Lower lobe of right lung (tissue), 2 donors: ENCODE measurements around the gene PPM1D. TPM values are rescaled to one million over a fixed set of nuclear protein-coding genes. Genes with fewer than 3 reads are reported as not detected.
"Not testable (repeated sequence)": the region's sequence is repeated elsewhere in the genome, so short reads cannot be mapped to it uniquely, and the experiment has no call there.

ENCODE experiments used
- ATAC-seq, 2 donors: fragments of 200-7000 bp; cut with Tn5 transposase; one replicate each; pipeline ENCODE4 v1.9.1; 2020 to 2022; ENCODE audit warnings: mild to moderate bottlenecking in 2 of 2, moderate library complexity in 2 of 2
- DNase-seq: peaks from one replicate; pipeline ENCODE4 v3.0.0-alpha.2; 2020
- H3K27ac ChIP-seq: fragments of 200-600 bp; one replicate; pipeline ENCODE4 v1.8.0; 2022
- H3K27me3 ChIP-seq: fragments of 200-600 bp; one replicate; pipeline ENCODE4 v1.8.0; 2022; ENCODE audit warnings: low read depth
- H3K36me3 ChIP-seq: fragments of 200-600 bp; one replicate; pipeline ENCODE4 v1.8.0; 2022; ENCODE audit warnings: mild to moderate bottlenecking
- H3K4me1 ChIP-seq: fragments of 200-600 bp; one replicate; pipeline ENCODE4 v1.8.0; 2022
- H3K4me3 ChIP-seq: fragments of 200-600 bp; one replicate; pipeline ENCODE4 v1.8.0; 2022; ENCODE audit warnings: mild to moderate bottlenecking
- H3K9me3 ChIP-seq: fragments of 200-600 bp; one replicate; pipeline ENCODE4 v1.8.0; 2022
- CTCF ChIP-seq: fragments of 200-600 bp; IDR thresholded peaks from one replicate; pipeline ENCODE4 v1.8.0; 2022; ENCODE audit warnings: antibody characterized with exemption, mild to moderate bottlenecking
- intact Hi-C: fragments of 100-400 bp; cut with DNase I; formaldehyde crosslinking; loops from one replicate; pipeline ENCODE4 v1.11.0; 2022
- total RNA-seq: library from RNA; stranded (reverse); fragmentation: NEBNext Ultra II Directional; extraction: Animal tissue kit (Norgen Biotek cat#: 25700); gene quantifications from one replicate; pipeline ENCODE4 v1.2.1, GENCODE V29; 2021
- donor health status: DM: no; HTN: yes; CAD: no; lungs with severe emphysema.

PPM1D gene
- total RNA-seq, 1 donor from 2014 or later: 21.3 TPM

DNA sequence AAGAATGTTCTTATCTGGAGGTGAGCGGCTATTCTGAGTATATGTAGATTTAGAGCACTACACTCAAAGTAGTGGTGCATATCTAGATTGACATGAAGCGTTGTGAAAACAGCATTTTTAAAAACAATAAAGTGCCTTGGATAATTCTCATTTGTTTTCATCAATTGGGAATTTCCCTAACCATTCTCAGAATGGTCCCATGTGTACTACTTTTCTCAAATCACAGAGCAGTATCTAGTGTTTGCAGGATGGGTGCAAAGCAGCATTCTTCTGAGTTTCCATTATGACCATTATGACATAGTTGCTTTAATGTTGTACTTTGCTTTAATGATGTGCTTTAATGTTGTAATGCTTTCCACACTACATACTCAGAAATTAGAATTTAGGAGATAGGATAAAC lies 61.5 kb downstream of the PPM1D start:
- TF ChIP-seq CTCF: no peak
- Histone ChIP-seq H3K4me1 (no peaks in the 10 kb centered on the region), H3K27ac (no peak overlapping the region), H3K9me3 (no peaks in the 10 kb centered on the region), H3K4me3 (no peak overlapping the region), H3K27me3 (no peaks in the 10 kb centered on the region), H3K36me3 (peaks cover 65% of the 10 kb centered on the region)
- intact Hi-C loops: no loop called here
- ATAC-seq: no peak
- no peak for DNase-seq

GRCh38 chr17:60664022-60664421 lies 64.0 kb downstream of the PPM1D start:
- Histone ChIP-seq H3K4me1 (no peaks in the 10 kb centered on the region), H3K4me3 (no peak overlapping the region), H3K36me3 (peaks cover 46% of the 10 kb centered on the region), H3K27ac (no peak overlapping the region), H3K27me3 (no peaks in the 10 kb centered on the region), H3K9me3 (no peaks in the 10 kb centered on the region)
- no peak for ATAC-seq
- intact Hi-C loops: no loop called here
- no peak for DNase-seq
- no peak for TF ChIP-seq CTCF

DNA sequence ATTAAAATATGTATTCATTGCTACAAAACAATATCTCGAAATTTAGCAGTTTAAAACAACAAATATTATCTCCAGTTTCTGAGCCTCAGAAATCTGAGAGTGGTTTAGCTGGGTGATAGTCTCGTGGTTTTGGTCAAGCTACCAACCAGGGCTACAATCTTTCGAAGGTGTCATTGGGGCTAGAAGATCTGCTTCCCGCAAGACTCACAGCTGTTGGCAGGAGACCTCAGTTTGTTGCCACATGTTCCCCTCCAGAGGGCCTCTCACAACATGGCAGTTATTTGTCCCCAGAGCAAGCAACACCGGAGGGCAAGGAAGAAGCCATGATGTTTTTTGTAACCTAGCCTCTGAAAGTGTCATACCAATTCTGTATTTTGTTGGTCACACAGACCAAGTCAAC lies 65.6 kb downstream of the PPM1D start:
- Histone ChIP-seq H3K36me3 (peaks cover 46% of the 10 kb centered on the region), H3K27ac (no peak overlapping the region), H3K9me3 (no peaks in the 10 kb centered on the region), H3K4me1 (no peaks in the 10 kb centered on the region), H3K4me3 (no peak overlapping the region), H3K27me3 (no peaks in the 10 kb centered on the region)
- TF ChIP-seq CTCF: no peak
- intact Hi-C loops: no loop called here
- DNase-seq: no peak
- no peak for ATAC-seq

DNA sequence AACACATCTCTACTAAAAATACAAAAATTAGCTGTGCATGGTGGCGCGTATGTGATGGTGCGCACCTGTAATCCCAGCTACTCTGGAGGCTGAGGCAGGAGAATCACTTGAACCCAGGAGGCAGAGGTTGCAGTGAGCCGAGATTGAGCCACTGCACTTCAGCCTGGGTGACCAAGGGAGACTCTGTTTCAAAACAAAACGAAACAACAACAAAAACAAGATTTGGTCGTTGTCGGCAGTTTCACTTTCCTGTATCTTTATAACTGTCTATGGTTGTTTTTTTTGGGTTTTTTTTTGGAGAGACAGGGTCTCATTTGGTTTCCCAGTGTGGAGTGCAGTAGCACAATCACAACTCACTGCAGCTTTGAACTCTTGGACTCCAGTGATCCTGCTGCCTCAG lies 68.7 kb downstream of the PPM1D start:
- ATAC-seq, H3K27ac ChIP-seq, H3K27me3 ChIP-seq, H3K9me3 ChIP-seq, intact Hi-C loops, H3K4me1 ChIP-seq, DNase-seq, H3K4me3 ChIP-seq: not testable (repeated sequence)
- peaks cover 32% of the 10 kb centered on the region for H3K36me3 ChIP-seq

DNA sequence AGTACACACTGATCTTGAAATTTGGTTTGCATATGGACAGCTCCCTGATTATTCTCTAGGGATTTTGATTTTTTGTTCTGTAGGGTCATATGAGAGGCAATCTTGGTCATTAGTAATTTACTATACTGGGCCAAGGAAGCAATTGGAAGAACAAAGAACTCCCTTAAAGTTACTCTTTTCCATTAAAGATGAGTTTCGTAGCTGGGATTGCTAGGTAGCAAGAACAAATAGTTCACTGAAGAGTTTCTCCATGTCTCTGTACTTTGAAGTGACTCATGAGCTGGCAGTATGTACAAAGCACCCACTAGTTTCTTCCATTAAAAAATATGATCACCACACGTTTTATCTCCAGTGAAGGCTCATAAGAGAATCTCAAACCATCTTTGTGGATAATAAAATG lies 71.5 kb downstream of the PPM1D start:
- Histone ChIP-seq H3K27me3 (no peaks in the 10 kb centered on the region), H3K4me3 (no peak overlapping the region), H3K36me3 (peaks cover 4% of the 10 kb centered on the region), H3K9me3 (no peaks in the 10 kb centered on the region), H3K4me1 (peaks cover 3% of the 10 kb centered on the region), H3K27ac (no peak overlapping the region)
- TF ChIP-seq CTCF: no peak
- ATAC-seq: no peak
- intact Hi-C loops: no loop called here
- no peak for DNase-seq

GRCh38 chr17:60674637-60675036 lies 74.6 kb downstream of the PPM1D start:
- H3K27me3 ChIP-seq, ATAC-seq, H3K27ac ChIP-seq, H3K9me3 ChIP-seq, H3K4me3 ChIP-seq, DNase-seq, intact Hi-C loops, H3K36me3 ChIP-seq: not testable (repeated sequence)
- H3K4me1 ChIP-seq: peaks cover 17% of the 10 kb centered on the region

- peaks cover 17% of the 10 kb centered on the region for H3K4me1 ChIP-seq
- no peak overlapping the region for H3K4me3 ChIP-seq
- TF ChIP-seq CTCF: no peak
- intact Hi-C loops: no loop called here
- ATAC-seq (no peak), DNase-seq (no peak)
- H3K27ac ChIP-seq: no peak overlapping the region
- no peaks in the 10 kb centered on the region for H3K27me3 ChIP-seq
- no peaks in the 10 kb centered on the region for H3K9me3 ChIP-seq
- peaks cover 5% of the 10 kb centered on the region for H3K36me3 ChIP-seq
Measured at GRCh38 chr17:60675997-60676396, 76.0 kb downstream of the PPM1D start.
